Psoas muscle (tissue), 8 donors: ENCODE data around the gene CAB39. TPM values are rescaled to one million over a fixed set of nuclear protein-coding genes. Genes with fewer than 3 reads are reported as not detected.
A peak's percentile ranks its signal among the peaks of the same experiment; 100 is the strongest.

Experiments
- ATAC-seq, 4 donors: fragments of 200-7000 bp; cut with Tn5 transposase; one replicate each; pipeline ENCODE4 v1.9.1; 2020; ENCODE audit warnings: moderate library complexity in 3 of 4, mild to moderate bottlenecking in 2 of 4
- DNase-seq, 2 donors: peaks; one replicate each; pipeline ENCODE4 v3.0.0-alpha.2; 2020
- H3K27ac ChIP-seq: fragments of 200-600 bp; one replicate; pipeline ENCODE4 v1.8.0; 2022
- H3K27me3 ChIP-seq, 3 donors: fragments of 200-600 bp in 1 of 3; one replicate each; pipeline versions ENCODE4 v1.6.1 to v1.8.0; 2013 to 2022; ENCODE audit warnings: low read length in 2 of 3, mild to moderate bottlenecking in 2 of 3, moderate library complexity in 1 of 3; ENCODE audit not compliant: insufficient read depth in 3 of 3
- H3K36me3 ChIP-seq, 2 donors: fragments of 200-600 bp in 1 of 2; one replicate each; pipeline versions ENCODE4 v1.6.1 to v1.8.0; 2013 to 2022; ENCODE audit warnings: low read depth in 1 of 2, mild to moderate bottlenecking in 1 of 2, moderate library complexity in 1 of 2; ENCODE audit not compliant: insufficient read depth in 1 of 2
- H3K4me1 ChIP-seq: fragments of 200-600 bp; one replicate; pipeline ENCODE4 v1.8.0; 2022
- H3K4me3 ChIP-seq: fragments of 200-600 bp; one replicate; pipeline ENCODE4 v1.8.0; 2022; ENCODE audit warnings: mild to moderate bottlenecking
- H3K9me3 ChIP-seq: fragments of 200-600 bp; one replicate; pipeline ENCODE4 v1.8.0; 2022
- CTCF ChIP-seq: fragments of 200-600 bp; IDR thresholded peaks from one replicate; pipeline ENCODE4 v1.8.0; 2022; ENCODE audit warnings: antibody characterized with exemption
- WGBS, 3 donors: extraction: QIAGEN DNeasy Blood & Tissue Kit; methylation state at CpG; one replicate each; pipeline versions ENCODE4 v1.1.6 to v1.1.7; 2013; 5-methylcytosine and 5-hydroxymethylcytosine counted together
- intact Hi-C, 2 donors: fragments of 100-400 bp; cut with DNase I; formaldehyde crosslinking; loops; one replicate each; pipeline versions ENCODE4 v1.11.0 to v1.14.2; 2022
- polyA plus RNA-seq, 3 donors: library from polyadenylated mRNA; stranded (reverse); fragments of 200-250 nt; gene quantifications; one replicate each; pipeline ENCODE4 v1.2.3, GENCODE V29; 2013
- total RNA-seq, 4 donors: library from RNA; stranded (reverse); fragmentation: NEBNext Ultra II Directional in 2 of 4; extraction: Animal tissue kit (Norgen Biotek cat#: 25700) in 2 of 4; gene quantifications; one replicate each; pipeline versions ENCODE4 v1.2.1 to v1.2.4, GENCODE V29; 2021 to 2023
- donor health status: healthy with polysubstance abuse.
- donor health status: DM: no; HTN: no; CAD: no; lungs with moderate emphysema.
- donor health status: Bipolar disorder and iron deficiency.
- donor health status: healthy.
- donor health status: DM: yes; HTN: yes; CAD: no.
- donor health status: DM: no; HTN: no; CAD: no.
- donor health status: DM: no; HTN: no; CAD: no.
- donor health status: DM: yes; HTN: yes; CAD: no.

Gene CAB39
- total and polyA plus RNA-seq, 7 donors, result 36.0 to 166 (median 123) TPM

GRCh38 chr2:230748087-230748486 lies 35.4 kb downstream of the CAB39 start:
- ATAC-seq (no peak), DNase-seq (no peak)
- no peaks in the 10 kb centered on the region for H3K27me3 ChIP-seq
- peaks cover 35% of the 10 kb centered on the region for H3K4me1 ChIP-seq
- no peak overlapping the region for H3K4me3 ChIP-seq
- no peak overlapping the region for H3K27ac ChIP-seq
- H3K36me3 ChIP-seq, result peaks cover 0 to 6% of the 10 kb centered on the region in 2 donors
- H3K9me3 ChIP-seq, result no peaks in the 10 kb centered on the region
- WGBS, 3 donors, result 79 to 100% (median 98%) methylated on average over 2 of the region's 2 CpGs
- TF ChIP-seq CTCF, result no peak
- intact Hi-C loops, result no loop called here

GRCh38 chr2:230749111-230749510 lies 36.5 kb downstream of the CAB39 start:
- Histone ChIP-seq H3K36me3 (peaks cover 0 to 4% of the 10 kb centered on the region in 2 donors), H3K27ac (no peak overlapping the region), H3K9me3 (no peaks in the 10 kb centered on the region), H3K4me3 (no peak overlapping the region), H3K4me1 (peaks cover 30% of the 10 kb centered on the region), H3K27me3 (no peaks in the 10 kb centered on the region)
- ATAC-seq (peak in 1 of 4 donors; percentile 50), DNase-seq (no peak)
- WGBS, 3 donors, result 11 to 59% (median 59%) methylated on average over 2 of the region's 2 CpGs
- intact Hi-C loops, result no loop called here
- TF ChIP-seq CTCF, result no peak

GRCh38 chr2:230751062-230751461 lies 38.4 kb downstream of the CAB39 start:
- Histone ChIP-seq H3K9me3 (no peaks in the 10 kb centered on the region), H3K27me3 (no peaks in the 10 kb centered on the region), H3K36me3 (no peaks in the 10 kb centered on the region), H3K4me3 (no peak overlapping the region), H3K27ac (no peak overlapping the region), H3K4me1 (peaks cover 36% of the 10 kb centered on the region)
- ATAC-seq (no peak), DNase-seq (no peak)
- intact Hi-C loops, result no loop called here
- TF ChIP-seq CTCF, result no peak
- 76 to 84% (median 76%) methylated on average over 3 of the region's 3 CpGs for WGBS, 3 donors

GRCh38 chr2:230754200-230754599 lies 41.6 kb downstream of the CAB39 start:
- Histone ChIP-seq H3K36me3 (no peaks in the 10 kb centered on the region), H3K9me3 (no peaks in the 10 kb centered on the region), H3K27me3 (no peaks in the 10 kb centered on the region), H3K4me3 (no peak overlapping the region), H3K4me1 (peaks cover 44% of the 10 kb centered on the region), H3K27ac (no peak overlapping the region)
- DNase-seq (no peak), ATAC-seq (no peak)
- 85 to 90% (median 89%) methylated on average over 4 of the region's 4 CpGs for WGBS, 3 donors
- intact Hi-C loops, result no loop called here
- TF ChIP-seq CTCF, result no peak

GRCh38 chr2:230757476-230757875 lies 44.8 kb downstream of the CAB39 start:
- intact Hi-C loops, result loop anchor here in 1 of 2 donors (5.0 kb wide), 1 partner anchor 35 kb away; no protein-coding TSS in a partner anchor
- WGBS, 3 donors, result 46 to 56% (median 51%) methylated on average over 2 of the region's 2 CpGs
- TF ChIP-seq CTCF, result no peak

More at GRCh38 chr2:230757476-230757875, 44.8 kb downstream of the CAB39 start:
- Histone ChIP-seq H3K36me3 (peaks cover 2 to 24% of the 10 kb centered on the region in 2 donors), H3K9me3 (no peaks in the 10 kb centered on the region), H3K4me1 (peaks cover 43% of the 10 kb centered on the region), H3K27me3 (no peaks in the 10 kb centered on the region), H3K4me3 (no peak overlapping the region), H3K27ac (peak overlapping the region; percentile 64)
- ATAC-seq (peak; percentile 81 to 83 (median 81)), DNase-seq (no peak)
